Cardiac muscle cell (in vitro differentiated cells and primary cell): ENCODE results near the gene NOS3. TPM values are rescaled to one million over a fixed set of nuclear protein-coding genes. Genes with fewer than 3 reads are reported as not detected.
A peak's percentile ranks its signal among the peaks of the same experiment; 100 is the strongest.

ENCODE experiments used
- DNase-seq, 2 donors: peaks; one replicate each; pipeline versions ENCODE4 v3.0.0 to v3.0.0-alpha.2; 2010 to 2017; ENCODE audit warnings: low read depth in 1 of 2, low spot score in 1 of 2
- H3K27ac ChIP-seq: fragments of 200-600 bp; sonication (generic); 2 replicates; pipeline ENCODE4 v1.5.1; 2016
- H3K27me3 ChIP-seq: fragments of 200-600 bp; sonication (generic); 2 replicates; pipeline ENCODE4 v1.6.0; 2016; ENCODE audit warnings: control low read depth
- H3K36me3 ChIP-seq: fragments of 200-600 bp; sonication (generic); 2 replicates; pipeline ENCODE4 v1.5.1; 2016; ENCODE audit warnings: control low read depth
- H3K4me1 ChIP-seq: fragments of 200-600 bp; sonication (generic); 2 replicates; pipeline ENCODE4 v1.8.1; 2017; ENCODE audit warnings: low read depth, mild to moderate bottlenecking, mixed run types
- H3K4me3 ChIP-seq: fragments of 200-600 bp; sonication (generic); 2 replicates; pipeline ENCODE4 v1.5.1; 2016; ENCODE audit warnings: mild to moderate bottlenecking
- H3K9me3 ChIP-seq: fragments of 200-600 bp; sonication (generic); 2 replicates; pipeline ENCODE4 v1.5.1; 2017; ENCODE audit warnings: low read depth, mild to moderate bottlenecking, control low read depth
- polyA plus RNA-seq: library from polyadenylated mRNA; unstranded; fragments of >200 nt; fragmentation: Nextera tagmentation; extraction: Ambion mirVana; gene quantifications from 2 replicates; pipeline ENCODE4 v1.2.1, GENCODE V29; 2016
- total RNA-seq: library from RNA; depleted of rRNA; stranded (reverse); fragments of >200 nt; gene quantifications from 2 replicates; pipeline ENCODE4 v1.2.3, GENCODE V29; 2016
- TF ChIP-seq, protein P1 (sequence below): IDR thresholded peaks from 2 replicates; pipeline ENCODE4 v1.5.1; 2012; ENCODE audit warnings: low read depth, mild to moderate bottlenecking, low read length

Gene NOS3
- total and polyA plus RNA-seq, 2 experiments from 2014 or later = 13.1 to 20.3 TPM

DNA sequence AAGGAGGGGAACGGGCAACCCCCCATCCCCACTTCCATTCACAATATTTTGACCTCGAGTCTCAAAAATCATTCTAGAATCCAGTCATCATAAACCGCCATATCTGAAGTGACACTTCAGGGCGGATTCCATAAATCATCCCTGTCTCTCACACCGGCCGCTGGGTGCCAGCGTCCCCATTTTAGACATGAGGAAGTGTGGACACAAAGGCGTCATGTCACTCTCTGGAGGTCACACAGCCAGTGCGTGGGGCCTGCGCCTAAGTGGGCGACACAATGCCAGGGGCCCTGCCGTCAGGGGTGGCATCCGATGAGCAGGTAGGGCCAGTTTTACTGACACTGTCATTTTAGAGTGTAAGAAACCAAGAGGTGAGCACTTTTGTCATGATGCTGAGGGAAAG lies 32.2 kb upstream of the NOS3 start:
- no peak overlapping the region for H3K4me3 ChIP-seq
- H3K27ac ChIP-seq = no peak overlapping the region
- H3K27me3 ChIP-seq = no peaks in the 10 kb centered on the region
- H3K9me3 ChIP-seq = no peaks in the 10 kb centered on the region
- no peak for DNase-seq
- no peaks in the 10 kb centered on the region for H3K36me3 ChIP-seq
- peaks cover 73% of the 10 kb centered on the region for H3K4me1 ChIP-seq
- TF ChIP-seq, protein P1, sequence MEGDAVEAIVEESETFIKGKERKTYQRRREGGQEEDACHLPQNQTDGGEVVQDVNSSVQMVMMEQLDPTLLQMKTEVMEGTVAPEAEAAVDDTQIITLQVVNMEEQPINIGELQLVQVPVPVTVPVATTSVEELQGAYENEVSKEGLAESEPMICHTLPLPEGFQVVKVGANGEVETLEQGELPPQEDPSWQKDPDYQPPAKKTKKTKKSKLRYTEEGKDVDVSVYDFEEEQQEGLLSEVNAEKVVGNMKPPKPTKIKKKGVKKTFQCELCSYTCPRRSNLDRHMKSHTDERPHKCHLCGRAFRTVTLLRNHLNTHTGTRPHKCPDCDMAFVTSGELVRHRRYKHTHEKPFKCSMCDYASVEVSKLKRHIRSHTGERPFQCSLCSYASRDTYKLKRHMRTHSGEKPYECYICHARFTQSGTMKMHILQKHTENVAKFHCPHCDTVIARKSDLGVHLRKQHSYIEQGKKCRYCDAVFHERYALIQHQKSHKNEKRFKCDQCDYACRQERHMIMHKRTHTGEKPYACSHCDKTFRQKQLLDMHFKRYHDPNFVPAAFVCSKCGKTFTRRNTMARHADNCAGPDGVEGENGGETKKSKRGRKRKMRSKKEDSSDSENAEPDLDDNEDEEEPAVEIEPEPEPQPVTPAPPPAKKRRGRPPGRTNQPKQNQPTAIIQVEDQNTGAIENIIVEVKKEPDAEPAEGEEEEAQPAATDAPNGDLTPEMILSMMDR = no peak

DNA sequence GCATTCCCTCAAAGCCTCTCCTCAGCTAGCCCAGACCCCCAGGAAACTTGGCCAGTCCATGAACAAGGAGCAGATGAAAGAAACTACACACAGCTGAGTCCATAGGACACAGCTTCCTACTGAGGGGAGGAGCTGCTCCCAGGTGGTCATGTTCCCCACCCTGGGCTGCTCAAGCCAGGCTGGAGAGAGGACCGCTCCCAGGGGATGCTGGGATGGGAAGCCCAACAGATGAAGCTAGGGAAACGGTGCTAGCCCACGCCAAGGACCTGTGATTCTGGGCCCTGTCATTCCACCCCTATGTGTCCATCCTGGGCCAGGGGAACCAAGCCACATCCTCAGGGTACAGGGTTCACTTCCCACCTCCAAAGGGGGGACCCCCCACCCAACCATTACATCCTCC lies 31.7 kb upstream of the NOS3 start:
- Histone ChIP-seq H3K36me3 (no peaks in the 10 kb centered on the region), H3K27me3 (no peaks in the 10 kb centered on the region), H3K4me3 (no peak overlapping the region), H3K9me3 (no peaks in the 10 kb centered on the region), H3K4me1 (peaks cover 75% of the 10 kb centered on the region), H3K27ac (no peak overlapping the region)
- DNase-seq = no peak
- TF ChIP-seq, protein P1 = no peak

DNA sequence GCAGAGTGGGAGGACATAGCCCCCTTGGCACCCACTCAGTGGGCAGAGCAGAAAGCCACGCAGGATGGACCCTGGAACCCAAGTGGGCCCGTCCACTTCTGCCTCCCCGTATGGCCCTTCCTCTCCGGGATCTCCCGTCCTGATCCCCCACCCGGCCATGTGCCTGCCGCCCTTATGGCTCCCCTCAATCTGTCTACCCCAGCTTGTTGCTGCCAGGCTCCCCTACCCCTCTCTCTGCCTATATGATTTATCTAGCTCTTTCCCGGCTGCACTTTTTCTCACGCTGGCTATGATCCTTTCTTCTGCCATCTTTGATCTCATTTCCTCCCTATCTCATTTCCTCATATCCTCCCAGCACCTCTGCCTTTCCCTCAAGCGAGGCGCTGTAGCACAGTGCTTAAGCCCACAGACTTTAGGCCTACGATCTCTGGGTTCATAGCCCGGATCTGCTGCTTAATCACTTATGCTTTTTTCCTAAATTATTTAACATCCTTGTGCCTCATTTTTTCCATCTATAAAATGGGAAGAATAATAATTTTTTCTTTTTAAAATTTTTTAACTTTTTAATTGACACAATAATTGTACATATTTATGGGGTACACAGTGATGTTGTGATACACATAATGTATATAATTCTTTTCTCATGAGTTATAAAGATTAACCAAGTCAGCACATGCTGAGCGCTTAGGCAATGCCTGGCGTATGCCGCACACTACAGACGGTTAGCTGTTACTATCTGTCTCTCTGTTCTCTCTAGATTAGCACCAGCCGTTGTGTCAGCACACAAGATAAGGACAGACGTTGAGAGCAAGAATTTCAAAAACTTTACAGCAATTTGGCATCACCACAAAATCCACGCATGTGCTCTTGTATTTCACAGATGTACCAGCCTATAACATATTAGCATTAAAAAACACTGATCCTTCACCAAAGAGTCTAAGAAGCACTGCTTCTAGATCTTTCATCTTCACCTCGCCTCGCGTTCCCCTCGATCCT lies 30.8 kb upstream of the NOS3 start:
- Histone ChIP-seq H3K27ac (peak overlapping the region; percentile 97), H3K36me3 (no peaks in the 10 kb centered on the region), H3K4me1 (peaks cover 74% of the 10 kb centered on the region), H3K4me3 (no peak overlapping the region), H3K27me3 (no peaks in the 10 kb centered on the region), H3K9me3 (no peaks in the 10 kb centered on the region)
- DNase-seq = peak in 1 of 2 donors; percentile 81
- TF ChIP-seq, protein P1 = no peak

DNA sequence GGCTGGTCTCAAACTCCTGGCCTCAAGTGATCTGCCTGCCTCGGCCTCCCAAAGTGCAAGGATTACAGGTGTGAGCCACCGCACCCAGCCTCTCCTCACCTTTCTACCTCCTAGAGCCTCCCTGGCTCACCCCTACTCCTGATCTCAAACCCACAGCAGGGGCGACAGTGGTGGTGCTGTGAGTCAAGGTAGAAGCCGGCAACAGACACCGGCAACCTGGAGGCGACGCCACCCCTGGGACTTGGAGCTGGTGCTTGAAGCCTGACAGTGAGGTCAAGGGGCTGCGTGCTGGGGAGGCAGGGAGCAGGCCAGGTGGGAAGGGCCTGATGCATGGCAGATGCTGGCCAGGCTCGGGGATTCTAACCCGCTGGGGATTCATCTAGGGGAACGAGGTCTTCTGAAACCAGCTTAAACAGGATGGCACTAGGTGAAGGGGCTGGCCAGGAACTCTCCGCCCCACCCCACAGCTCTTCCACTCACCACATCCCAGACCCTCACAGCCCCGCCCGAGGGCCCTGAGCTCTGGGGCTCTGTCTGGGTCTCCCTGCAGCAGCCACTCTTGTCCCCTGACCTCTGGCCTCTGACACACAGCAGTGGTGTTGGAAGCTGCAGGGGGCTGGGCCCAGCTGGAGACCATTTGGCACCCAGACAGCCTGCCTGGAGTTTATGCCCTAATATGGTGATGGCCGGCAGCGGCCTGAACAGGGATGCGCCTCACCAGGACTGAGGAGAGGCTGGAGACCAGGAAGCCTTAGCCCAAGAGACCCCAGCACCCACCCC lies 29.1 kb upstream of the NOS3 start:
- H3K36me3 ChIP-seq = no peaks in the 10 kb centered on the region
- H3K27ac ChIP-seq = peak overlapping the region; percentile 97
- DNase-seq = peak in 1 of 2 donors; percentile 38
- H3K9me3 ChIP-seq = no peaks in the 10 kb centered on the region
- no peaks in the 10 kb centered on the region for H3K27me3 ChIP-seq
- TF ChIP-seq, protein P1 = no peak
- no peak overlapping the region for H3K4me3 ChIP-seq
- peaks cover 73% of the 10 kb centered on the region for H3K4me1 ChIP-seq

DNA sequence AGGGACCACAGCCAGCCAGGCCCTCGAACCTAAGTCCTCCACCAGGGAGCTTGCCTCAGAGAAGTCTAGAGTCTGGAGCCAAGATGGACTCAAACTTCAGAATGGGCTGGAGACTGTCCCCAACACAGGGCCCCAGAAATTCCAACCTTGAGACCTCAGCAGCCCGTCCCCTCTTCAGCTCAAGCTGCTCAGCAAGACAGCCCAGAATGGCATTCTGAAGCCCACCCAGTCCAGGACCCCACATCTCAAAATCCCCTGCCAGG lies 28.6 kb upstream of the NOS3 start:
- Histone ChIP-seq H3K9me3 (no peaks in the 10 kb centered on the region), H3K36me3 (no peaks in the 10 kb centered on the region), H3K4me3 (no peak overlapping the region), H3K4me1 (peaks cover 73% of the 10 kb centered on the region), H3K27ac (peak overlapping the region; percentile 97), H3K27me3 (no peaks in the 10 kb centered on the region)
- no peak for DNase-seq
- TF ChIP-seq, protein P1 = no peak
